Activated CD4-positive, alpha-beta T cell treated with anti-CD3 and anti-CD28 coated beads, Interleukin-2, amount 50 U/mL, for 4 hours (primary cell): ENCODE results near the gene ART5.
"Not testable (repeated sequence)": the region's sequence is repeated elsewhere in the genome, so short reads cannot be mapped to it uniquely, and the experiment has no call there.

Source experiments
- DNase-seq, 2 experiments: peaks; one replicate each; pipeline ENCODE4 v3.0.0-alpha.2; 2020

The ART5 gene

DNA sequence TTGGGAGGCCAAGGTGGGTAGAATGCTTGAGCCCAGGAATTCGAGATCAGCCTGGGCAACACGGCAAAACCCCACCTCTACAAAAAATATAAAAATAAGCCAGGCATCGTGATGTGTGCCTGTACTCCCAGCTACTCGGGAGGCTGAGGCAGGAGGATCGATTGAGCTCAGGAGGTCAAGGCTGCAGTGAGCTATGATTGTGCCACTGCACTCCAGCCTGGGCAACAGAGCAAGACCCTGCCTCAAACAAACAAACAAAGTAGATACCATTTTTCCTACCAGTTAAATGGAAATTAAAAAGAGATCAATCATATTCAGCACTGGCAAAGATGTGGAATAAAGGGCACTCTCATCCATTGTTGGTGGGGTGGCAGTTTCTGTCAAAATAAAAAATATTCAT lies 15.5 kb upstream of the ART5 start:
- not testable (repeated sequence) for DNase-seq

DNA sequence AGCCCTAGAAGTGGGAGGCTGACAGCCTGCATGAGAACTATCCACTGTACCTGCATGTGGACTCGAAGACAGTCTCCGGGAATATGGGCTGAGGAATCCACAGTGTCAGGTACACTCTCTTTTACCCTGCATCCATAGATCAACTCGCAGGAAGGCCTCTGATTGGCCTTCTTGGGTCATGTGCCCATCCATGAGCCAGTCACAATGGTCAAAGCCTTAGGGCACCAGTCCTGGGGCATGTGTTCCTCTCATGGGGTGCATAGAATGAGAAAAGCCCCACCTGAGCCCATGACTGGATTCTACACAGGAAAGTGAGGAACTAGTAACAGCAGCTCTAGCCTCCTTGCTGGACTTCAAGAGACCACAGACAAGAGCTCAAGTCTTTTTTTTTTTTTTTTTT lies 13.8 kb upstream of the ART5 start:
- no peak for DNase-seq

DNA sequence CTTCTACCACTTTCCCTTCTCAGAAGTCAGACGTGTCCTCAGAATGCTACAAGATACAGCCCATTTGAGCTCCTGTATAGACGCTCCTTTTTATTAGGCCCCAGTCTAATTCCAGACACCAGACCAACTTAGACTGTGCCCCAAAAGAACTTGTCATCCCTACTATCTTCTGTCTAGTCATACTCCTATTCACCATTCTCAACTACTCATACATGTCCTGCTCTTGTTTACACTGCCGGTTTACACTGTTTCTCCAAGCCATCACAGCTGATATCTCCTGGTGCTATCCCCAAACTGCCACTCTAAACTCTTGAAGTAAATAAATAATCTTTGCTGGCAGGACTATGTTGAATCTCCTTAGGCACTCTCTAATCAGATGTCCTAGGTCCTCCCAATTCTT lies 10.7 kb upstream of the ART5 start:
- not testable (repeated sequence) for DNase-seq

DNA sequence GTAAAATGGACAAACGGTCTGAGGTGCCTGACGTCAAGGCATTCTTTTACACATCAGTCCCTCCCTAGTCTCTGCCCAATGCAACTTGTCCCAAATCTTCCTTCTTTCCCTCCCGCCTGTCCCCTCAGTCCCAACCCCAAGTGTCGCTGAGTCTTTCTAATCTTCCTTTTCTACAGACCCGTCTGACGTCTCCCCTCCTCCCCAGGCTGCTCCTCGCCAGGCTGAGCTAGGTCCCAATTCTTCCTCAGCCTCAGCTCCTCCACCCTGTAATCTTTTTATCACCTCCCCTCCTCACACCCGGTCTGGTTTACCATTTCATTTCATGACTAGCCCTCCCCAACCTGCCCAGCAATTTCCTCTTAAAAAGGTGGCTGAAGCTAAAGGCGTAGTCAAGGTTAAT lies 7.6 kb upstream of the ART5 start:
- DNase-seq = not testable (repeated sequence)

DNA sequence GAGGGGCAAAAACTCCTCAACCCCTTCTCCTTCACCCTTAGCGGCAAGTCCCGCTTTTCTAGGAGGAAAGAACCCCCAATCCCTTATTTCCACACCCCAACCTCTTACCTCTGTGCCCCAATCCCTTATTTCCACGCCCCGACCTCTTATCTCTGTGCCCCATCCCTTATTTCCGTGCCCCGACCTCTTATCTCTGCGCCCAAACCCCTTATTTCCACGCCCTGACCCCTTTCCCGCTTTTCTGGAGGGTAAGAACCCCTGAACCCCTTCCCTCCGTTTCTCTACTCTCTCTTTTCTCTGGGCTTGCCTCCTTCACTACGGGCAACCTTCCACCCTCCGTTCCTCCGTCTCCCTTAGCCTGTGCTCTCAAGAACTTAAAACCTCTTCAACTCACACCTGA lies 7.1 kb upstream of the ART5 start:
- not testable (repeated sequence) for DNase-seq

DNA sequence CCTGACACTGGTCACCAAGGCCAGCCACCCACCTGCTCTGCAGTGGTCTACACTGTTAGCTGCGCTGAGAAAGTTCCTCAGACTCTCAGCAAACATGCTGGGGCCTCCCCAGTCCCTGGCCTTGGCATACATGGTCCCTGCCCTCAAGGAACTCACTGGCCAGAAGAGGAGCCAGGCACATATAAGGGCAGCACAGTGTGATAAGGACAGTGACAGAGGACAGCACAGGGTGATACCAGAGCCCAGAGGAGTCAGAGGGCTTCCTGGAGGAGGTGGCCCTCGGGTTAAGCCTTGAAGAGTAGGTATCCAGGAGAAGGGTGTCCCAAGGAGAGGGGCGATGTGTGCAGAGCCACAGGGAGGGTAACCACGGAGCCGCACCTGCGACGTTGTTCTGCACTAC lies 3.8 kb upstream of the ART5 start:
- DNase-seq = no peak

DNA sequence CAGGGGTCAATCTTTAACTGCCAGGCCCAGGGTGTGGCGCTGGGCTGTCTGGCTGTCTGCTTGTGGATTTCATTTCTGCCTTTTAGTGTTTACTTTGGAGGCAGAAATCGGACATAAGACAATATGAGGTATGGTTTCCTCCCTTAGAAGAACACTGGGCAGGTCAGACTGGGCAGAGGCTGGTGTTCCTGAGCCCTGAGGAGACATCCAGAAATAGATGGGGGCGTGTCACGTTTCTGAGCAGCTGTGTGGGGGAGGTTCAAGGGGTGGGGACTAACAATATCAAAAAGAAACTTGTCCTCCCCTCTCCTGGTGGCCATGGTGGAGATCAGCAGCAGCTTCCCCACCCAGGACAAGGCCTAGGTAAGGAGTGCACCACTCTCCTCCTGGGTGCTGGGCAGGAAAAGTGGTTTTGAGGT lies 3.0 kb upstream of the ART5 start, which contains the start of gene ART1:
Gene ART1 (plus strand): TSS at position 312 of the 419 bp plus-strand sequence. CDS start 14,086 bp downstream, outside the sequence.
- no peak for DNase-seq

DNA sequence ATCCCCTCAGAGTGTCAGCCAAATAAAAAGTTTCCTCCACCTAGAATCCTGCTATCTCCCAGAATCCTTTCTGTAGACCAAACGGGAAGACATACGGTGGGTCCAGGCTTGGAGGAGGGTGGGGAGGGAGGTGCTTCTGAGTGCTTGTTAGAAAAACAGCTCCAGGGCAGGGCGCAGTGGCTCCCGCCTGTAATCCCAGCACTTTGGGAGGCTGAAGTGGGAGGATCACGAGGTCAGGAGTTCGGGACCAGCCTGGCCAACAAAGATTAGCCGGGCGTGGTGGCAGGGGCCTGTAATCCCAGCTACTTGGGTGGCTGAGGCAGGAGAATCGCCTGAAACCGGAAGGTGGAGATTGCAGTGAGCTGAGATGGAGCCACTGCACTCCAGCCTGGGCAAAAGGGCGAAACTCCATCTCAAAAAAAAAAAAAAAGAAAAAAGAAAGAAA lies 1.3 kb upstream of the ART5 start:
- not testable (repeated sequence) for DNase-seq

DNA sequence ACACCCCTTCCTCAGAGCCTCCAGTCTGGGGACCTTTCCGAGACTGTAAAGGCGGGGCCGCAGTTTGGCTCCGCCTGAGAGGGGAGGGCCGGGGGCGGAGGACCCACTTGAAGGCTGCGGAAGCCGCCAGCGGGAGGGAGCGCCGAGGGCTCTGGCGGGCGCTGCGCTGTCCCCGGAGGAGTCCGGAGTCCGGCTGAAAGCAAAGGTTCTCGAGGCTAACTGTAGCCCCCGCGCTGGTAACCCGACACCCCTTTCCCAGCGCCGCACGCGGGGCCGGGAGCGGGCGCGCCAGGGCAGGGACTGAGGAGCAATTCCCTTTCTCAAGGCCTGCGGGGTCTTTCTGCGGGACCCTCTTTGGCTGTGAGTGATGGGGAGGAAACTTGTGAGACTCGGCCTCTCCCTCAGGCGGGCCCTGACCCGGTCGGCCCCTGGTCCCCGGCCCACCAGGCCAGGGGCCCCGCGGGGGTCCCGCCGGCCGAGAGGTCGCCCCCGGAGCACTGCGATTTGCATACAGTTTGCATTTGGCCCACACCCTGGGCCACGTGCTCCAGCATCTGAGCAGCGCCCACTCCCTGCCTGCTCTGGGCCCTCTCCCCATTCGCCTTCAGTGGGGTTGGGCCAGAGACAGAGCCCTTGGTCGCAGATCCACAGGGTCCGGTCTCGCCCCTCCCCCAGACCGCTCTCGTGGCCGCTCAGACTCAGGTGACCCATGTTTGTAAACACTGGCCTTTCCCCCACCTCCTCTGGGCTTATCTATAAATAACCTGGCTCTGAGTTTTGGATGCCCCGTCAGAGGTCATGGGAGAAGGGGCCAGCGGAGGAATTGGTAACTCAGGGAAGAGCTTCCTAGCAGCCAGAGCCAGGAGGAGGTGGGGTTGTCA lies 519 bp upstream of the ART5 start:
- peak; percentile 75 to 76 for DNase-seq

DNA sequence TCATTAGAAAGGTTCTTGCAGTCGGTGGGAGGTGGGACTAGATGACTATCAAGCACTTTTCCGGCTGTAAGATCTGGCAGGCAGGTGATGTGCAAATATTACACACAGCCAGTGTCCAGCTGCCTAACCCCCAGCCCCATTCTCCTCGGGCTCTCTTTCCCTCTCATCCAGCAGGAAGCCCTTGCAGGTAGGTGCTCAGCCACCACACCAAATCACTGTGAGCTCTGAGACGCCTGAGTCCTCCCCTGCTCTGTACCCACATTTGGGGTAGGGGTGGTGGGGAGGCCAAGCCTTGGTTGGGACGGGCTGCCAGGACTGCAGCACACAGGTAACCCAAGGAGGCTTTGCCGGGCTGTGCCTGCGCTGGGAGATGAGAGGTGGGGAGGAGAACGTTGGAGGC lies 601 bp downstream of the ART5 start:
- no peak for DNase-seq

DNA sequence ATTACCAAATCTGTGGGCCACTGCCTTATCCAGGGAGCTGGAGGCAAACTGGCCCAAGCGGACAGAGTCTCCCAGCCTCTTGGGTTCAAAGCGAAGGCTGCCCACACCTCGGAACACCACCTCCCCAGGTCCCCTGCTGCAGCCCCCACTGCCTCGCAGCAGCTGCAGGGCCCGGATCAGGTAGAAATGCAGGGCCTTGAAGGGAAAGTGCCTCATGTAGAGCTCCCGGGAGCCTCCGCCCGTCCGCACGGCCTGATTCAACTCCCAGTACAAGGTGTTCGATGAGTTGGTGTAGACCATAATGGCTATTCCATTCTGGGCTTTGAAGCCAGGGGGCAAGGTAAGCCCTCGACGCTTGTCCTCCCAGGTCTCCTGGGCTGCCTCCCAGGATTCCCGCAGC lies 2.0 kb downstream of the ART5 start:
- no peak for DNase-seq

DNA sequence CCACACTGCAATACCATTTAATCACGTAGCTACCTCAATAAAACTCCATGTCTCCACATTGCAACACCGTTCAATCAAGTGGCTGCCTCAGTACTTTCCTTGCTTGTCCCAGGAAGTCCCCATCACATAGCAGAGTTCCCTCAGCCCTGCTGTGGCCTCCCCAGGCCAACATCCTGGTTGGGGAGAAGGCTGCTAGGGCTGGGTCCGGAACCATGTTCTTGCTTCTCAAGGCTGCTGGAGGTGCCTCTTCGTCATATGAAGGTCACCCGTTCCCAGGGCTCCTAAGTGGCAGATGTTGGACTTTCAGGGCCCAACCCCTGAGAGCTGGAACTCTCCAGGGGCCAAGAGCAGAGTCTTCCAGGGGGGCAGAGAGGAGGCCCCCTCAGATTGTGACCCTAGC lies 3.3 kb downstream of the ART5 start:
- no peak for DNase-seq

DNA sequence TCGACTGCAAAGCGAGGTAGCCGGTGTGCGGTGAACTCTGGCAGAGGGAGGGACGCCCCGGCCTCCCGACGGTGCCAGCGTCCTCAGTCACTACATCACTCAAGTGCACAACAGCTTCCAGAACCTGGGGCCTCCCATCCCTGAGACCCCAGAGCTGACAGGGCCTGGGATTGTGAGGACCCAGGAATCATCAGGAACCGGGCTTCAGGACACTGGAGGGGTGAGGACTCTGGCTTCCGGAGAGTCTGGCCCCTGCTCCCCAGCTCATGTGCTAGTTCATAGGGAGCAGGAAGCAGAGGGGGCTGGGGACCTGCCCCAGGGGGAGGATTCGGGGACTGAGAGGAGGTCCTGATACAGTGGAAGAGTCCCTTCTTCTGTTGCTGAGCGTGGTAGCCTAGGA lies 4.6 kb downstream of the ART5 start:
- no peak for DNase-seq

DNA sequence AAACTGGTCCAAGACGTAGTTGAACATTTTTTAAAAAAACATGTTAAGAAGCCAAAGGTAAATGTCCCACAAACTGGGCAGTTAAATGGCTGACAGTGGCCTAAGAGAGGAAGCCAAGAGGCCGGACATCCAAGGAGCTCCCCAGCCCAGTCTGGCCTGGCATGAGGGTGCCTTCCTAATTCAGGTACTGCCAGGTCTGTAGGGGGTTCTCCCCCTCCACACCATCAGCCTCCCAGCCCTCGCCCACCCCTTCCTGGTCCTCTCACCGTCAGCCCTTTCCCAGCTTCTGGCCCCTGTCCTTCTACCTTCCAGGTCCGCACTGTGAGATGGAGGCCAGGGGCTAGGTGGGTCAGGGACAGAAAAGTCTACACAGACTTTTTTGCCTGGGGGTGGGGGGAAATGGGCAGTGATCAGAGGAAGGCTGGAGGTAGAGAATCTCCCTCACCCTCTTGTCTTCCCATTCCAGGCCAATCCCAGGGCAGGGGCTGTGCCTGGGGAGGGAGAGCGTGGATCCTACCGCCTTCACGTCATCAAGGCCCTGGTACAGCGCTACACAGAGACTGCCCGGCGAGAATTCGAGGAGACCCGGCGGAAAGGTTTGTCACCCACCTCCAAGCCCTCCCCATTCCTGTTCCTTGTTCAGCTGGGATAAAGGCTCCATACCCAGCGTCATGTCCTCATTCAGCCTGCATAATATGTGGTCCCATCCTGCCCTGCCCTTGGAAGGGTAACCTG lies 6.0 kb downstream of the ART5 start:
- no peak for DNase-seq

DNA sequence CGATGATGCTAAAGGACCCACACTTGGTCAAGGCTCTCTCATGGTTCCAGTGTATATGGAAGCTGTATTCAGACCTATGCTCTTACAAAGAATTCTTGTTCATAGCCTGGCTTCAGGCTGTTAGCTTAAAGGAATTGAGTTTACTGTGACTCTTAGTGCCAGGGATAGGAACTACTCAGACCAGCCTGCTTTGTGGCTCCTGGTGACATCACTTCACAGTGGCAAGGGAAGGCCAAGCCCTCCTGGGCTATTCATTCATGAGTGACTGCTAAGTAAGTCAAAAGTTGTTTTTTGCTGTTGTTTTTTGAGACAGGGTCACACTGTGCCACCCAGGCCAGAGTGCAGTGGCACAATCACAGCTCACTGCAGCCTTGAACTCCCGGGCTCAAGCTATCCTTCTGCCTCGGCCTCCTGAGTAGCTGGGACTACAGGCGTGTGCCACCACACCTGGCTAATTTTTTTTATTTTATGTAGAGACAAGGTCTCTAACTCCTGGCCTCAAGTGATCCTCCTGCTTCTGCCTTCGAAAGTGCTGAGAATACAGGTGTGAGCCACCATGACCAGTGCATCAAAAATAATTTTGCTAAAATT lies 9.6 kb downstream of the ART5 start:
- DNase-seq = no peak

DNA sequence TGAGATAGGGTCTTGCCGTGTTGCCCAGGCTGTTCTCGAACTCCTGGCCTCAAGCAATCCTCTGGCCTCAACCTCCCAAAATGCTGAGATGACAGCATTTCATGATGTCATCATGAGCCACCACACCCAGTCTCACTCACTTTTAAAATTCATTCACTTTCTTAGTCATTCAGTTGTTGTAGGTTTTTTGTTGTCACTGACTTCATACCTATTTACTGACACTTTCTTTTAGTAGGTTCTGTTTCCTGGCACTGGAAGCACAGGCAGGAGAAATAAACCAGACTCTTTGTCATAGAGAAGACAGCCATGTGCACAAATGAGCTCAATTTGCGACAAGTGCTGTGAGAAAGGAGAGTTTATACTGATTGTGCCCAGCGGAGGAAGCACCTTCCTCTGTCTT lies 10.5 kb downstream of the ART5 start:
- DNase-seq = no peak

DNA sequence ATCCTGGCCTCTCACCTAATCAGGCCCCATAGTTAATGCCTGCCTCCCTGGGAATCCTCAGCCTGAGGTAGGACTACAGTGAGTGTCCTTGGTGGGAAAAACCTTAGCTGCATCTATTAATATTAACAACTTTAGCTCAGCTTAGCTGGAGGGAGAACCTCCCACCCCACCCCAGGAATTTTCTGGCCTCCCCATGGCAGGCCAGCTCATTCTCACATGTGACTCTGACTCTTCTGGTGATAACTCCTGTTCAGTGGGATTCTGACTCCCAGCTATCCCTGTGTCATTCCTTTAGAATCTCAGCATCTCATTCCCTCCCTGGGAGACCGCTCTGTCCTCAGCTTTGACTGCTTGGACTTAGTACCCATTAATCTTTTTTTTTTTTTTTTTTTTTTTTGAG lies 14.5 kb downstream of the ART5 start:
- no peak for DNase-seq

DNA sequence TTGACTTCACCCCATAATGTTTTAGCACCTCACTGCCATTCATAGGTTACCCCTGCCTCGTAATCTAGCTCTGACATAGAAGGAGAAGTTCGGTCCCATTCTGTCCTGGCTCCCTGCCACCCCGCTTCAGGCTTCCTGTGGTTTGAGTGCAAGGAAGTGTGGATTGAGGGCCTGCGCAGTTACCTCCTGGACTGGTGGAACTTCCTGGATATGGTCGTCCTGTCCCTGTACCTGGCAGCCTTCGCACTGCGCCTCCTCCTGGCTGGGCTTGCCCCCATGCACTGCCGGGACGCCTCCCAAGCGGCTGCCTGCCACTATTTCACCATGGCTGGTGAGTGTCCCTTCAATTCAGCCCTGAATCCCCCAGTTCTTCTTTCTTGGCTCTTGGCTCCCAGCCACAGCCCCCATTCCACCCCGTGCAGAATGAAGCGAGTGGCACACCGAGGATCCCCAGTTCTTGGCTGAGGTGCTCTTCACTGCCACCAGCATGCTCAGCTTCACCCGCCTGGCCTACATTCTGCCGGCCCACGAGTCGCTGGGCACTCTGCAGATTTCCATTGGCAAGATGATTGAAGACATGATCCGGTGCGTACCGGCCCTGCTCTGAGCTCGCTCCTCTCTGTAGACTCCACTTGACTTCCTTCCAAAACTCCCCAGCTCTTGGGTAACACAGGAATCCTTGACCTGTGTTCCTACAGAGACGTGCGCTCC lies 15.4 kb downstream of the ART5 start:
- no peak for DNase-seq

DNA sequence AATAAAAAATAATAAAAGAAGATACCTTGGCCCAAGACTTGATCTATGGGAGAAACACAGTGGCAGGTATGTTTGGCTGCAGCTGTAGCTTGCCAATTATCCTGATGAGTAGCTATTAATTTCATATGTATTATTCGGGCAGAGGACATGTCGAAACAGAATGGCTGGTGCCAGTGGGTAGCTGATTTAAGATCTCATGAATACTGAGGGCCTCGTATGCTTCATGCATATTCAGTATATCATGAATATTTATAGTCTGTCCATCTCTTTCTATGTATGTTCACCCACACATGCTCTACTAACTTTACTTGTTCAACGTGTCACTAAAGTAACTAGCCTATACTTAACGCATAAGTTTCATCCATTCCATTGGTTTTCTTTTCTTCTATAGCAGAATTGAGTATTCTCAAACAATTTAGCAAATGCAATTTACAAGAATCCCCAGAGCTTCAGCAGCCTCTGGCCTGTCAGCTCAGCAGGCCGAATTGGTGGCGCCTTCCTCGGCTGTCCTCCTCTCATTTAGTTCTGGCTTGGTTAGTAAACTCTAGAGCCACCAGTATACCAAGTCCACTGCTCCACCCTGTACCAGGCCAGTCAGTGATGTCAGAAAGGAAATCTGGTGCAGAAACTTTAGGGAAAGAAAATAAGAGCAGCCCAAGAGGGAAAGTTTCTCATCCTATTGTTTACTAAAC lies 17.9 kb downstream of the ART5 start:
- no peak for DNase-seq

DNA sequence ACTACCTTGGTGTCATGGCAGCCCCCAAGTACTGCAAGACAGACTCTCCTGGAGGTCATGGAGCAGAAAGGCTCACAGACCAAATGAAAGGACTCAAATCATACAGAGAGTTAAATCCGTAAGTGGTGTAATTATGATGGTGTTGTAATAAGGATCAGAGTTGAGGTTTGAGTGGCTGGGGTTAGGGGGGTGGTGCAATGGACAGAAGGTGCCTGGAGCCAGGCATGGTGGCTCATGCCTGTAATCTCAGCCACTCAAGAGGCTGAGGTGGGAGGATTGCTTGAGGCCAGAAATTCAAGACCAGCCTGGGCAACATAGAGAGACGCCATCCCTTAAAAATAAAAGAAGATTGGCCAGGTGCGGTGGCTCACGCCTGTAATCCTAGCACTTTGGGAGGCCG lies 18.7 kb downstream of the ART5 start:
- DNase-seq = no peak

DNA sequence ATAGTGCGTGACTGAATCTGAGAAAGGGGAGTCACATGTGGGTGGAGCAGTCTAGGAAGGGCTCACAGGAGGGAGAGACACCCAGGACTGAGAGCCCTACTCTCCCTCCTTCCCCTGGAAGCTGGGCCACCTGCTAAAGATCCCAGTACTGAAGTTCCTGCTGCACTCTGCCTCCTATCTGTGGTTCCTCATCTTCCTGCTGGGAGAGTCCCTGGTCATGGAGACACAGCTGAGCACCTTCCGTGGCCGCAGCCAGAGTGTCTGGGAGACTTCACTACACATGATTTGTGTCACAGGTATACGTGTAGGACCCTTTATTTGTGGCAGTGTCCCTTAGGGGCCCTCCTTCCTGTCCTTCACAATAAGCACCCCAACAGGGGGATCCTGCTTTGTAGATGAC lies 19.3 kb downstream of the ART5 start:
- DNase-seq = no peak

DNA sequence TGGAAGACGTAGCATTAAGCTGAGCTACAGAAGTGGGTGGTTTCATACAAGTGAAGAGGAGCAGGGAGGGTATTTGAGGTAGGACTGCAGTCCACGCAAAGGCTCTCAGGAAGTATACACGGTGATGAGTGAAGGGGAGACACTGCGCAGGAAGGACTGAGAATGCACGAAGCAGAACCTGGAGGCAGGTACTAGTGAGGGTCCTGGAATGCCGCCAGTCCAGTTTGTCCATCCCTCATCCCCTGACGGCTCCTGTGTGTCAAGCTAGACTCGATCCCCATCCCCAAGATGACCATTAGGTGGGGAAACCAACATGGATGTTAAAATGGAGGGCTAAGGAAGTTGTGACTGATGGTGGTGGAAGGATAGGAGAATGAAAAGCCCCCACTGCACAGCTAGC lies 23.8 kb downstream of the ART5 start:
- DNase-seq = no peak
